ENCODE data around the gene CDK14.

DNA sequence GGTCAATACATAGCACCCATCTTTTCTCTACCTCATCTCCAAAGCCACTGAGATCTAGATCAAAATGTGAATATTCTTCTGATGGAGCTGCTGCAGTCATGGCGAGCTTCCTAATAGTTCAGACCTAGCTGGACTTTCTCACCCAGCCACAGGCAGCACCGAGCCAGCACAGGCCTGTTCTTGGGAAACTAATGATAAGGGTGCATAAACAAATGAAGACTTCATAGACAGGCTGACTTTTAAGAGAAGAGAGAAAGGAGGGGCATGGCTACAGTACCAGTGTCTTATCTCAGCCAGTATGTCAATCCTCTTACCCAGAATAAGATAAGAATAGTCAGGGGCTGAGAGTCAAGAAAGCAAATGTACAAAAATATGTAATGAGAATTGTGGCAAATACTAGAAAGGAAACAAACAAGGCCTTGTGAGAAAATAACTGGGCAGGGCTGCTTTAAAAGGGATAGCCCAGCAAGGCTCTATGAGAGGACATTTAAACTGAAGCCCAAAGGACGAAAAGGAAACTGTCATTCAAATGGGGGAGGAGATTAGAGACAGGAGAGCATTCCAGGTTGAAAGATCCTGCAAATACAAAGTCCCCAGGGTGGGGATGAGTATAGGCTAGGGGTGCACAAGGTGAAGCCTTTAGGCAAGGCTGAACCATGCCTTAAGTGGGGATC lies 21.8 kb upstream of the CDK14 start:
- TF ChIP-seq, protein P1, sequence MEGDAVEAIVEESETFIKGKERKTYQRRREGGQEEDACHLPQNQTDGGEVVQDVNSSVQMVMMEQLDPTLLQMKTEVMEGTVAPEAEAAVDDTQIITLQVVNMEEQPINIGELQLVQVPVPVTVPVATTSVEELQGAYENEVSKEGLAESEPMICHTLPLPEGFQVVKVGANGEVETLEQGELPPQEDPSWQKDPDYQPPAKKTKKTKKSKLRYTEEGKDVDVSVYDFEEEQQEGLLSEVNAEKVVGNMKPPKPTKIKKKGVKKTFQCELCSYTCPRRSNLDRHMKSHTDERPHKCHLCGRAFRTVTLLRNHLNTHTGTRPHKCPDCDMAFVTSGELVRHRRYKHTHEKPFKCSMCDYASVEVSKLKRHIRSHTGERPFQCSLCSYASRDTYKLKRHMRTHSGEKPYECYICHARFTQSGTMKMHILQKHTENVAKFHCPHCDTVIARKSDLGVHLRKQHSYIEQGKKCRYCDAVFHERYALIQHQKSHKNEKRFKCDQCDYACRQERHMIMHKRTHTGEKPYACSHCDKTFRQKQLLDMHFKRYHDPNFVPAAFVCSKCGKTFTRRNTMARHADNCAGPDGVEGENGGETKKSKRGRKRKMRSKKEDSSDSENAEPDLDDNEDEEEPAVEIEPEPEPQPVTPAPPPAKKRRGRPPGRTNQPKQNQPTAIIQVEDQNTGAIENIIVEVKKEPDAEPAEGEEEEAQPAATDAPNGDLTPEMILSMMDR (IDR thresholded peaks at IDR 0.05): no peak
- TF ChIP-seq EZH2 (IDR thresholded peaks at IDR 0.05; ENCODE audit: borderline replicate concordance, insufficient read depth, low read depth, low read length, poor library complexity, severe bottlenecking): no peak
